GM19467 (cell line): ENCODE results near the gene PRPSAP1.

Experiments used
- ATAC-seq: cut with Tn5 transposase; IDR thresholded peaks from one replicate; pipeline ENCODE4 v1.9.1; 2021; ENCODE audit warnings: mild to moderate bottlenecking, moderate library complexity; ENCODE audit not compliant: unreplicated experiment

The PRPSAP1 gene

GRCh38 chr17:76353599-76354316 is at the start of gene PRPSAP1:
Gene PRPSAP1, minus strand, starts transcription at chr17:76353916. Its CDS starts 213 bp downstream, at chr17:76353703.
- ATAC-seq = peak; percentile 79

GRCh38 chr17:76402711-76403110 is 49.0 kb upstream of the PRPSAP1 start:
- no peak for ATAC-seq

GRCh38 chr17:76399175-76400172 is 45.8 kb upstream of the PRPSAP1 start:
- ATAC-seq = no peak

GRCh38 chr17:76398523-76399174 is 44.9 kb upstream of the PRPSAP1 start:
- no peak for ATAC-seq

- ATAC-seq = no peak
These were observed 44.2 kb upstream of the PRPSAP1 start for GRCh38 chr17:76397687-76398522.

GRCh38 chr17:76397184-76397583 is 43.5 kb upstream of the PRPSAP1 start:
- no peak for ATAC-seq

GRCh38 chr17:76395980-76396379 is 42.3 kb upstream of the PRPSAP1 start:
- ATAC-seq = no peak

GRCh38 chr17:76394166-76394565 is 40.5 kb upstream of the PRPSAP1 start:
- ATAC-seq = no peak

GRCh38 chr17:76391200-76391715 is 37.5 kb upstream of the PRPSAP1 start:
- ATAC-seq = no peak

- no peak for ATAC-seq
These were observed 36.3 kb upstream of the PRPSAP1 start for GRCh38 chr17:76390003-76390421.

GRCh38 chr17:76388966-76389888 is 35.5 kb upstream of the PRPSAP1 start:
- ATAC-seq = no peak

- ATAC-seq = no peak
These were observed 33.5 kb upstream of the PRPSAP1 start for GRCh38 chr17:76386966-76387765.

- ATAC-seq = no peak
These were observed 32.4 kb upstream of the PRPSAP1 start for GRCh38 chr17:76385892-76386786.

- ATAC-seq = peak; percentile 2
These were observed 31.5 kb upstream of the PRPSAP1 start for GRCh38 chr17:76384987-76385891.

- ATAC-seq = peak; percentile 55
These were observed 30.7 kb upstream of the PRPSAP1 start, which contains the start of gene SPHK1 for GRCh38 chr17:76384222-76384986. Gene SPHK1, plus strand, starts transcription at chr17:76384609. Its CDS starts 1,036 bp downstream, at chr17:76385645.
